Stomach smooth muscle (tissue), 2 donors: ENCODE measurements around the gene EVPL.

Experiments used
- H3K27ac ChIP-seq: one replicate; pipeline ENCODE4 v1.7.0; 2013; ENCODE audit warnings: mild to moderate bottlenecking, low read length, inconsistent platforms
- H3K27me3 ChIP-seq, 2 donors: one replicate each; pipeline ENCODE4 v1.7.0; 2013; ENCODE audit warnings: low read length in 2 of 2; ENCODE audit not compliant: insufficient read depth in 2 of 2, control insufficient read depth in 1 of 2
- H3K36me3 ChIP-seq, 2 donors: one replicate each; pipeline ENCODE4 v1.7.0; 2013; ENCODE audit warnings: low read length in 2 of 2; ENCODE audit not compliant: control insufficient read depth in 2 of 2, insufficient read depth in 2 of 2
- H3K4me1 ChIP-seq: one replicate; pipeline ENCODE4 v1.7.0; 2013; ENCODE audit warnings: low read length; ENCODE audit not compliant: control insufficient read depth, insufficient read depth
- H3K4me3 ChIP-seq, 2 donors: one replicate each; pipeline ENCODE4 v1.7.0; 2013; ENCODE audit warnings: low read length in 2 of 2
- H3K9ac ChIP-seq, 2 donors: one replicate each; pipeline ENCODE4 v1.7.0; 2013; ENCODE audit warnings: low read length in 2 of 2, mild to moderate bottlenecking in 1 of 2
- H3K9me3 ChIP-seq, 2 donors: one replicate each; pipeline ENCODE4 v1.7.0; 2013; ENCODE audit warnings: low read length in 2 of 2; ENCODE audit not compliant: control insufficient read depth in 2 of 2
- donor health status: healthy.
- donor health status: Pancreatic carcinoma.

EVPL gene

GRCh38 chr17:75994802-75995370 is 32.2 kb downstream of the EVPL start:
- peaks cover 0 to 5% of the 10 kb centered on the region in 2 donors for H3K36me3 ChIP-seq
- no peak overlapping the region for H3K27ac ChIP-seq
- H3K9ac ChIP-seq: no peak overlapping the region
- no peak overlapping the region for H3K4me3 ChIP-seq
- no peaks in the 10 kb centered on the region for H3K27me3 ChIP-seq
- no peaks in the 10 kb centered on the region for H3K9me3 ChIP-seq
- H3K4me1 ChIP-seq: no peaks in the 10 kb centered on the region

- no peaks in the 10 kb centered on the region for H3K9me3 ChIP-seq
- H3K4me3 ChIP-seq: no peak overlapping the region
- H3K4me1 ChIP-seq: no peaks in the 10 kb centered on the region
- no peaks in the 10 kb centered on the region for H3K27me3 ChIP-seq
- peaks cover 0 to 5% of the 10 kb centered on the region in 2 donors for H3K36me3 ChIP-seq
- no peak overlapping the region for H3K27ac ChIP-seq
- no peak overlapping the region for H3K9ac ChIP-seq
Observed at GRCh38 chr17:75991396-75991795, 35.7 kb downstream of the EVPL start.

GRCh38 chr17:75987041-75987440 is 40.1 kb downstream of the EVPL start:
- no peaks in the 10 kb centered on the region for H3K9me3 ChIP-seq
- H3K27me3 ChIP-seq: no peaks in the 10 kb centered on the region
- no peak overlapping the region for H3K9ac ChIP-seq
- H3K4me1 ChIP-seq: no peaks in the 10 kb centered on the region
- peaks cover 0 to 2% of the 10 kb centered on the region in 2 donors for H3K36me3 ChIP-seq
- H3K4me3 ChIP-seq: no peak overlapping the region
- no peak overlapping the region for H3K27ac ChIP-seq

GRCh38 chr17:75985986-75986385 is 41.1 kb downstream of the EVPL start:
- Histone ChIP-seq H3K36me3 (no peaks in the 10 kb centered on the region), H3K9ac (no peak overlapping the region), H3K4me1 (no peaks in the 10 kb centered on the region), H3K27me3 (no peaks in the 10 kb centered on the region), H3K9me3 (no peaks in the 10 kb centered on the region), H3K27ac (no peak overlapping the region), H3K4me3 (no peak overlapping the region)

- Histone ChIP-seq H3K4me3 (no peak overlapping the region), H3K9me3 (no peaks in the 10 kb centered on the region), H3K27me3 (no peaks in the 10 kb centered on the region), H3K36me3 (no peaks in the 10 kb centered on the region), H3K27ac (no peak overlapping the region), H3K9ac (no peak overlapping the region), H3K4me1 (peaks cover 9% of the 10 kb centered on the region)
Observed at GRCh38 chr17:75983501-75984181, 43.5 kb downstream of the EVPL start.

GRCh38 chr17:75981019-75981615 is 46.0 kb downstream of the EVPL start:
- Histone ChIP-seq H3K27me3 (no peaks in the 10 kb centered on the region), H3K4me1 (peaks cover 14% of the 10 kb centered on the region), H3K27ac (no peak overlapping the region), H3K9ac (no peak overlapping the region), H3K4me3 (no peak overlapping the region), H3K9me3 (no peaks in the 10 kb centered on the region), H3K36me3 (no peaks in the 10 kb centered on the region)

GRCh38 chr17:75980188-75981018 is 46.7 kb downstream of the EVPL start:
- peak overlapping the region; percentile 96 to 100 for H3K9ac ChIP-seq
- peak overlapping the region; percentile 99 for H3K27ac ChIP-seq
- H3K4me1 ChIP-seq: peaks cover 14% of the 10 kb centered on the region
- no peaks in the 10 kb centered on the region for H3K36me3 ChIP-seq
- H3K27me3 ChIP-seq: no peaks in the 10 kb centered on the region
- H3K4me3 ChIP-seq: peak overlapping the region; percentile 65 to 96
- H3K9me3 ChIP-seq: no peaks in the 10 kb centered on the region

GRCh38 chr17:75979705-75980187 is 47.4 kb downstream of the EVPL start:
- Histone ChIP-seq H3K4me3 (peak overlapping the region; percentile 65 to 96), H3K9me3 (no peaks in the 10 kb centered on the region), H3K36me3 (no peaks in the 10 kb centered on the region), H3K4me1 (peaks cover 14% of the 10 kb centered on the region), H3K27me3 (no peaks in the 10 kb centered on the region), H3K9ac (peak overlapping the region; percentile 96 to 100), H3K27ac (peak overlapping the region; percentile 99)

- H3K27ac ChIP-seq: peak within 1 kb of the TSS; percentile 99
- H3K9ac ChIP-seq: peak within 1 kb of the TSS; percentile 96 to 100
- peaks cover 14% of the 10 kb centered on the region for H3K4me1 ChIP-seq
- no peaks in the 10 kb centered on the region for H3K27me3 ChIP-seq
- H3K9me3 ChIP-seq: no peaks in the 10 kb centered on the region
- H3K36me3 ChIP-seq: no peaks in the 10 kb centered on the region
- H3K4me3 ChIP-seq: peak within 1 kb of the TSS; percentile 96 to 98
Observed at GRCh38 chr17:75978938-75979704, 48.0 kb downstream of the EVPL start, which contains the start of the genes ACOX1 and TEN1. Gene ACOX1 (minus strand): TSS chr17:75979166. CDS start chr17:75979073, 93 bp downstream. Gene TEN1 (plus strand): TSS chr17:75979240. CDS start chr17:75986193, 6,953 bp downstream.
